HCT116 (cell line): ENCODE data around the gene ARHGEF19. TPM values are rescaled to one million over a fixed set of nuclear protein-coding genes. Genes with fewer than 3 reads are reported as not detected.

Experiments
- ATAC-seq: fragments of 200-7000 bp; cut with Tn5 transposase; 2 replicates; pipeline ENCODE4 v1.9.1; 2020; ENCODE audit warnings: mild to moderate bottlenecking, moderate library complexity
- BruUV-seq: library from RNA; stranded (reverse); fragments of 400-500 nt; replicated peaks from 2 replicates; lab custom pipeline; 2021; lab: Mats Ljungman, UMichigan
- CTCF ChIA-PET: fragments of 300-600 bp; sonication (Branson Sonifier 250); formaldehyde crosslinking; loops from one replicate; lab custom pipeline; 2021; ENCODE audit warnings: antibody characterized with exemption; lab: Charles Lee
- POLR2A ChIA-PET: fragments of 300-600, 350-600 bp; sonication (Branson Sonifier 250); formaldehyde crosslinking; loops from one replicate; lab custom pipeline; 2021; ENCODE audit warnings: antibody characterized with exemption; lab: Charles Lee
- RAD21 ChIA-PET, 2 experiments: fragments of 300-600 bp; sonication (Branson Sonifier 250); formaldehyde crosslinking; loops; one replicate each; lab custom pipeline; 2023; ENCODE audit warnings: low total read pairs in 2 of 2; ENCODE audit not compliant: uncharacterized antibody in 2 of 2, unreplicated experiment in 2 of 2, low non-redundant PET in 1 of 2; lab: Charles Lee
- DNase-seq: peaks from one replicate; pipeline ENCODE4 v3.0.0-alpha.2; 2010; ENCODE audit warnings: low read depth, low spot score
- H2AFZ ChIP-seq: fragments of 200-600 bp; shearing (Covaris generic), sonication (generic); 2 replicates; pipeline ENCODE4 v1.6.1; 2017; ENCODE audit warnings: low read depth, mixed run types, mixed read lengths, antibody characterized with exemption, low read length; ENCODE audit not compliant: poor library complexity, severe bottlenecking
- H3K27ac ChIP-seq: 2 replicates; pipeline ENCODE4 v1.5.1; 2012; ENCODE audit warnings: low read depth, low read length
- H3K27me3 ChIP-seq: fragments of 200-600 bp; sonication (generic); 2 replicates; pipeline ENCODE4 v1.6.1; 2016; ENCODE audit warnings: mixed run types, low read length, mixed read lengths; ENCODE audit not compliant: insufficient read depth
- H3K36me3 ChIP-seq, 2 experiments: fragments of 200-500 bp in 1 of 2; fragments of 200-600 bp in 1 of 2; sonication (Bioruptor generic) in 1 of 2; sonication (generic) in 1 of 2; 2 replicates each; pipeline versions ENCODE4 v1.5.1 to v1.6.1; 2014 to 2016; ENCODE audit warnings: low read length in 2 of 2, inconsistent platforms in 1 of 2, mixed read lengths in 1 of 2, mixed run types in 1 of 2; ENCODE audit not compliant: insufficient read depth in 2 of 2, control insufficient read depth in 1 of 2
- H3K4me1 ChIP-seq, 2 experiments: fragments of 200-600 bp in 1 of 2; sonication (generic) in 1 of 2; 2 replicates each; pipeline versions ENCODE4 v1.5.1 to v1.6.1; 2012 to 2017; ENCODE audit warnings: low read length in 2 of 2, inconsistent platforms in 1 of 2, mild to moderate bottlenecking in 1 of 2, mixed read lengths in 1 of 2, mixed run types in 1 of 2, moderate library complexity in 1 of 2; ENCODE audit not compliant: insufficient read depth in 2 of 2, control insufficient read depth in 1 of 2
- H3K4me2 ChIP-seq: fragments of 200-600 bp; sonication (generic); 2 replicates; pipeline ENCODE4 v1.6.1; 2017; ENCODE audit warnings: mixed run types, low read length, mixed read lengths
- H3K4me3 ChIP-seq, 2 experiments: fragments of 200-600 bp in 1 of 2; sonication (generic) in 1 of 2; replicated peaks in 1 of 2; 2 replicates each; pipeline ENCODE4 v1.5.1; 2011 to 2016; ENCODE audit warnings: low read length in 2 of 2, control low read depth in 1 of 2, low read depth in 1 of 2, mild to moderate bottlenecking in 1 of 2, mixed read lengths in 1 of 2, mixed run types in 1 of 2
- H3K79me2 ChIP-seq: fragments of 200-600 bp; sonication (generic); 2 replicates; pipeline ENCODE4 v1.6.1; 2017; ENCODE audit warnings: mild to moderate bottlenecking, mixed run types, low read length, moderate library complexity, mixed read lengths; ENCODE audit not compliant: insufficient read depth
- H3K9ac ChIP-seq: fragments of 200-600 bp; sonication (generic); 2 replicates; pipeline ENCODE4 v1.6.1; 2016; ENCODE audit warnings: low read length, mixed read lengths
- H3K9me2 ChIP-seq: fragments of 200-600 bp; sonication (generic), shearing (Covaris generic); 2 replicates; pipeline ENCODE4 v1.6.1; 2017; ENCODE audit warnings: mixed run types, mild to moderate bottlenecking, moderate library complexity; ENCODE audit not compliant: insufficient read depth
- H3K9me3 ChIP-seq, 2 experiments: fragments of 200-500 bp in 1 of 2; fragments of 200-600 bp in 1 of 2; sonication (Bioruptor generic) in 1 of 2; sonication (generic) in 1 of 2; 2 replicates each; pipeline ENCODE4 v1.6.1; 2014 to 2017; ENCODE audit warnings: low read length in 2 of 2, mixed read lengths in 2 of 2, inconsistent platforms in 1 of 2, low read depth in 1 of 2, mild to moderate bottlenecking in 1 of 2, mixed run types in 1 of 2, moderate library complexity in 1 of 2; ENCODE audit not compliant: control insufficient read depth in 1 of 2, insufficient read depth in 1 of 2
- H4K20me1 ChIP-seq: fragments of 200-600 bp; sonication (generic), shearing (Covaris generic); 2 replicates; pipeline ENCODE4 v1.6.1; 2017; ENCODE audit warnings: mixed run types, mild to moderate bottlenecking, moderate library complexity; ENCODE audit not compliant: insufficient read depth
- CBX3 ChIP-seq: IDR thresholded peaks from 2 replicates; pipeline ENCODE4 v1.6.1; 2012; ENCODE audit warnings: low read depth
- CEBPB ChIP-seq: IDR thresholded peaks from 2 replicates; pipeline ENCODE4 v1.6.1; 2012; ENCODE audit warnings: low read depth
- ELF1 ChIP-seq: IDR thresholded peaks from 2 replicates; pipeline ENCODE4 v1.6.1; 2012; ENCODE audit warnings: low read depth, borderline replicate concordance
- EZH2 ChIP-seq: fragments of 200-600 bp; sonication (generic); IDR thresholded peaks from 2 replicates; pipeline ENCODE4 v1.6.1; 2017; ENCODE audit warnings: antibody characterized with exemption, mixed run types
- EZH2phosphoT487 ChIP-seq: fragments of 200-600 bp; IDR thresholded peaks from 2 replicates; pipeline ENCODE4 v1.6.1; 2018; ENCODE audit warnings: antibody characterized with exemption, borderline replicate concordance
- JUND ChIP-seq: IDR thresholded peaks from 2 replicates; pipeline ENCODE4 v1.6.1; 2012
- POLR2A ChIP-seq: IDR thresholded peaks from 2 replicates; pipeline ENCODE4 v1.7.0; 2011; ENCODE audit warnings: borderline replicate concordance; ENCODE audit not compliant: insufficient read depth, insufficient read length; ENCODE audit errors: extremely low read depth
- REST ChIP-seq: IDR thresholded peaks from 2 replicates; pipeline ENCODE4 v1.6.1; 2012; ENCODE audit warnings: low read depth
- SIN3A ChIP-seq: IDR thresholded peaks from 2 replicates; pipeline ENCODE4 v1.6.1; 2012; ENCODE audit warnings: low read depth
- SP1 ChIP-seq: IDR thresholded peaks from 2 replicates; pipeline ENCODE4 v1.6.1; 2012; ENCODE audit warnings: low read depth
- SRF ChIP-seq: IDR thresholded peaks from 2 replicates; pipeline ENCODE4 v1.6.1; 2012; ENCODE audit warnings: low read depth
- TCF7L2 ChIP-seq: IDR thresholded peaks from 2 replicates; pipeline ENCODE4 v1.7.0; 2011; ENCODE audit warnings: borderline replicate concordance, inconsistent platforms; ENCODE audit not compliant: insufficient read depth, insufficient read length; ENCODE audit errors: extremely low read depth
- YY1 ChIP-seq: IDR thresholded peaks from 2 replicates; pipeline ENCODE4 v1.6.1; 2011; ENCODE audit warnings: low read length, low read depth, moderate library complexity, mild to moderate bottlenecking; ENCODE audit not compliant: insufficient replicate concordance; ENCODE audit errors: extremely low read depth
- ZFX ChIP-seq: fragments of 450-650 bp; IDR thresholded peaks from 2 replicates; pipeline ENCODE4 v1.6.1; 2017
- intact Hi-C: fragments of 100-400 bp; cut with micrococcal nuclease; formaldehyde crosslinking; loops from 2 replicates; pipeline ENCODE4 v1.10.0; 2022
- total RNA-seq: library from RNA; stranded (reverse); gene quantifications from one replicate; pipeline ENCODE4 v1.2.1, GENCODE V29; 2021; ENCODE audit not compliant: unreplicated experiment
- TF ChIP-seq, protein P1 (sequence below): IDR thresholded peaks from 2 replicates; pipeline ENCODE4 v1.6.1; 2012
- TF ChIP-seq, protein P2 (sequence below), 3 experiments: fragments of 200-600 bp in 1 of 3; sonication (generic) in 1 of 3; IDR thresholded peaks in 2 of 3; conservative IDR thresholded peaks in 1 of 3; 2 replicates each; pipeline ENCODE4 v1.5.1; 2012 to 2017; ENCODE audit warnings: low read depth in 2 of 3, low read length in 2 of 3, antibody characterized with exemption in 1 of 3, borderline replicate concordance in 1 of 3, control low read depth in 1 of 3, mild to moderate bottlenecking in 1 of 3, mixed read lengths in 1 of 3, mixed run types in 1 of 3, moderate library complexity in 1 of 3; ENCODE audit not compliant: insufficient read depth in 1 of 3

Gene ARHGEF19
- total RNA-seq, 1 experiment from 2014 or later = 59.7 TPM

GRCh38 chr1:16247441-16247840 lies 35.0 kb upstream of the ARHGEF19 start:
- Histone ChIP-seq H3K9me3 (no peaks in the 10 kb centered on the region), H3K36me3 (peaks cover 4 to 16% of the 10 kb centered on the region in 2 experiments; a peak in 1 of 4 replicates), H3K79me2 (no peaks in the 10 kb centered on the region), H3K27me3 (no peaks in the 10 kb centered on the region), H3K4me1 (peaks cover 5 to 22% of the 10 kb centered on the region in 2 experiments), H3K4me2 (no peak overlapping the region), H3K4me3 (no peak overlapping the region), H2AFZ (no peak overlapping the region), H3K9me2 (no peaks in the 10 kb centered on the region), H3K27ac (no peak overlapping the region), H4K20me1 (no peaks in the 10 kb centered on the region), H3K9ac (no peak overlapping the region)
- TF ChIP-seq SIN3A = no peak
- TF ChIP-seq, protein P1, sequence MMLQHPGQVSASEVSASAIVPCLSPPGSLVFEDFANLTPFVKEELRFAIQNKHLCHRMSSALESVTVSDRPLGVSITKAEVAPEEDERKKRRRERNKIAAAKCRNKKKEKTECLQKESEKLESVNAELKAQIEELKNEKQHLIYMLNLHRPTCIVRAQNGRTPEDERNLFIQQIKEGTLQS = no peak
- TF ChIP-seq TCF7L2 = no peak
- no peak for TF ChIP-seq CEBPB
- TF ChIP-seq CBX3 = no peak
- TF ChIP-seq JUND = no peak
- no peak for TF ChIP-seq EZH2phosphoT487
- TF ChIP-seq POLR2A = no peak
- TF ChIP-seq ELF1 = no peak
- TF ChIP-seq ZFX = no peak
- TF ChIP-seq SP1 = no peak
- no peak for TF ChIP-seq REST
- no peak for TF ChIP-seq YY1
- TF ChIP-seq EZH2 = no peak
- no peak for TF ChIP-seq SRF
- TF ChIP-seq, protein P2, sequence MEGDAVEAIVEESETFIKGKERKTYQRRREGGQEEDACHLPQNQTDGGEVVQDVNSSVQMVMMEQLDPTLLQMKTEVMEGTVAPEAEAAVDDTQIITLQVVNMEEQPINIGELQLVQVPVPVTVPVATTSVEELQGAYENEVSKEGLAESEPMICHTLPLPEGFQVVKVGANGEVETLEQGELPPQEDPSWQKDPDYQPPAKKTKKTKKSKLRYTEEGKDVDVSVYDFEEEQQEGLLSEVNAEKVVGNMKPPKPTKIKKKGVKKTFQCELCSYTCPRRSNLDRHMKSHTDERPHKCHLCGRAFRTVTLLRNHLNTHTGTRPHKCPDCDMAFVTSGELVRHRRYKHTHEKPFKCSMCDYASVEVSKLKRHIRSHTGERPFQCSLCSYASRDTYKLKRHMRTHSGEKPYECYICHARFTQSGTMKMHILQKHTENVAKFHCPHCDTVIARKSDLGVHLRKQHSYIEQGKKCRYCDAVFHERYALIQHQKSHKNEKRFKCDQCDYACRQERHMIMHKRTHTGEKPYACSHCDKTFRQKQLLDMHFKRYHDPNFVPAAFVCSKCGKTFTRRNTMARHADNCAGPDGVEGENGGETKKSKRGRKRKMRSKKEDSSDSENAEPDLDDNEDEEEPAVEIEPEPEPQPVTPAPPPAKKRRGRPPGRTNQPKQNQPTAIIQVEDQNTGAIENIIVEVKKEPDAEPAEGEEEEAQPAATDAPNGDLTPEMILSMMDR (IDR thresholded peaks at IDR 0.05 in 2 of 3, conservative IDR thresholded peaks at IDR 0.05 in 1 of 3; ENCODE audit: borderline replicate concordance in 1 of 3, insufficient read depth in 1 of 3, low read depth in 2 of 3, low read length in 2 of 3) = no peak
- POLR2A ChIA-PET = interaction anchor here (1.5 kb wide), 1 partner anchor 10 kb away, joined by 4 read pairs; the partner anchor contains the start of gene CPLANE2
- no TSS peak for BruUV-seq
- intact Hi-C loops = no loop called here
- DNase-seq = no peak
- CTCF ChIA-PET = interaction anchor here (1.2 to 2.4 kb wide), 3 partner anchors 10 to 168 kb away, joined by 3 to 10 read pairs (median 9); partner anchors contain the start of gene CPLANE2
- RAD21 ChIA-PET = interaction anchor here in 1 of 2 experiments (1.1 kb wide), 1 partner anchor 116 kb away, joined by 3 read pairs; no protein-coding TSS in a partner anchor
- ATAC-seq = no peak
